HepG2 (cell line): ENCODE measurements around the gene IFITM10. TPM values are rescaled to one million over a fixed set of nuclear protein-coding genes. Genes with fewer than 3 reads are reported as not detected.

Experiments used
- ATAC-seq: fragments of 200-7000 bp; cut with Tn5 transposase; 3 replicates; pipeline ENCODE4 v1.9.1; 2020; ENCODE audit warnings: mild to moderate bottlenecking, moderate library complexity
- BruUV-seq: library from RNA; stranded (reverse); fragments of 400-500 nt; replicated peaks from 2 replicates; lab custom pipeline; 2021; lab: Mats Ljungman, UMichigan
- CTCF ChIA-PET: fragments of 300-600 bp; formaldehyde crosslinking; extraction: SDS; loops from one replicate; lab custom pipeline; 2021; ENCODE audit warnings: low total read pairs, inconsistent platforms, low intra/inter-chr PET ratio; lab: Yijun Ruan, JAX
- POLR2A ChIA-PET: fragments of 350-600 bp; sonication (Branson Sonifier 250); formaldehyde crosslinking; loops from one replicate; lab custom pipeline; 2020; ENCODE audit warnings: antibody characterized with exemption, inconsistent platforms; lab: Yijun Ruan, JAX
- DNase-seq: peaks from one replicate; pipeline ENCODE4 v3.0.0-alpha.2; 2015; ENCODE audit warnings: low spot score
- FAIRE-seq: peaks from 3 replicates; lab custom pipeline; 2011; peaks lifted over from hg19 to GRCh38; lab: Jason Lieb, UNC
- H2AFZ ChIP-seq: one replicate; pipeline ENCODE4 v1.6.1; 2011; ENCODE audit warnings: low read length, inconsistent platforms
- H3K27ac ChIP-seq: fragments of 300-600 bp; 3 replicates; pipeline ENCODE4 v1.8.0; 2011; ENCODE audit warnings: mixed run types, mild to moderate bottlenecking, mixed read lengths, low read length, inconsistent platforms; ENCODE audit not compliant: insufficient read depth; ENCODE audit errors: extremely low read length
- H3K27me3 ChIP-seq, 2 experiments: fragments of 200-600 bp in 1 of 2; 2 replicates in 1 of 2; 3 replicates in 1 of 2; pipeline versions ENCODE4 v1.6.0 to v1.8.0; 2011; ENCODE audit warnings: low read length in 2 of 2, mild to moderate bottlenecking in 2 of 2, moderate library complexity in 2 of 2, inconsistent platforms in 1 of 2; ENCODE audit not compliant: insufficient read depth in 2 of 2, control insufficient read depth in 1 of 2
- H3K36me3 ChIP-seq, 2 experiments: fragments of 200-600 bp in 1 of 2; replicated peaks in 1 of 2; 2 replicates in 1 of 2; 3 replicates in 1 of 2; pipeline versions ENCODE4 v1.5.1 to v1.8.0; 2011; ENCODE audit warnings: low read length in 2 of 2, inconsistent platforms in 1 of 2; ENCODE audit not compliant: insufficient read depth in 2 of 2, control insufficient read depth in 1 of 2
- H3K4me1 ChIP-seq: 2 replicates; pipeline ENCODE4 v1.5.1; 2012; ENCODE audit warnings: low read length, inconsistent platforms; ENCODE audit not compliant: insufficient read depth
- H3K4me2 ChIP-seq: 2 replicates; pipeline ENCODE4 v1.6.0; 2011; ENCODE audit warnings: low read depth, low read length, inconsistent platforms
- H3K4me3 ChIP-seq, 3 experiments: fragments of 200-600 bp in 1 of 3; sonication (generic), shearing (Covaris generic) in 1 of 3; replicated peaks in 1 of 3; 2 replicates each; pipeline ENCODE4 v1.5.1; 2011 to 2016; ENCODE audit warnings: low read length in 3 of 3, inconsistent platforms in 2 of 3, low read depth in 2 of 3, mild to moderate bottlenecking in 2 of 3, control low read depth in 1 of 3, mixed read lengths in 1 of 3; ENCODE audit not compliant: insufficient read depth in 1 of 3
- H3K79me2 ChIP-seq: one replicate; pipeline ENCODE4 v1.6.1; 2011; ENCODE audit warnings: low read length, inconsistent platforms; ENCODE audit not compliant: insufficient read depth
- H3K9ac ChIP-seq: 2 replicates; pipeline ENCODE4 v1.6.0; 2011; ENCODE audit warnings: mild to moderate bottlenecking, low read depth, low read length, inconsistent platforms; ENCODE audit not compliant: insufficient read depth
- H3K9me3 ChIP-seq: 2 replicates; pipeline ENCODE4 v1.5.1; 2012; ENCODE audit warnings: mild to moderate bottlenecking, low read length
- H4K20me1 ChIP-seq: 2 replicates; pipeline ENCODE4 v1.6.0; 2011; ENCODE audit warnings: inconsistent platforms, mild to moderate bottlenecking, low read length, moderate library complexity; ENCODE audit not compliant: insufficient read depth
- AGO2 ChIP-seq: fragments of 200-400 bp; formaldehyde crosslinking; optimal IDR thresholded peaks from 2 replicates; pipeline ENCODE3; 2017; ENCODE audit warnings: mild to moderate bottlenecking, low read depth, low read length, moderate library complexity
- ARID2 ChIP-seq: sonication (generic); formaldehyde crosslinking; IDR thresholded peaks from 2 replicates; pipeline ENCODE4 v1.8.1; 2022; ENCODE audit warnings: mild to moderate bottlenecking, missing genetic modification reagents, borderline replicate concordance
- BRD4 ChIP-seq: sonication (generic); formaldehyde crosslinking; IDR thresholded peaks from 2 replicates; pipeline ENCODE4 v1.4.0; 2020; ENCODE audit warnings: missing genetic modification reagents
- CREBL2 ChIP-seq: sonication (generic); formaldehyde crosslinking; IDR thresholded peaks from 2 replicates; pipeline ENCODE4 v1.8.1; 2023; ENCODE audit warnings: missing genetic modification reagents, mild to moderate bottlenecking, borderline replicate concordance
- GPN1 ChIP-seq: sonication (generic); formaldehyde crosslinking; IDR thresholded peaks from 2 replicates; pipeline ENCODE4 v1.5.1; 2020; ENCODE audit warnings: missing genetic modification reagents, borderline replicate concordance
- MXD1 ChIP-seq: sonication (generic); formaldehyde crosslinking; IDR thresholded peaks from 2 replicates; pipeline ENCODE4 v1.4.0; 2020; ENCODE audit warnings: mild to moderate bottlenecking, missing genetic modification reagents
- RBM22 ChIP-seq: fragments of 200-400 bp; formaldehyde crosslinking; optimal IDR thresholded peaks from 2 replicates; pipeline ENCODE3; 2017; ENCODE audit warnings: mild to moderate bottlenecking, low read length, moderate library complexity
- REL ChIP-seq: sonication (generic); formaldehyde crosslinking; conservative IDR thresholded peaks from 2 replicates; pipeline ENCODE4 v1.8.0; 2022; ENCODE audit warnings: mild to moderate bottlenecking, missing genetic modification reagents, moderate library complexity
- SNAPC4 ChIP-seq: sonication (generic); formaldehyde crosslinking; IDR thresholded peaks from 2 replicates; pipeline ENCODE4 v1.4.0; 2020; ENCODE audit warnings: mild to moderate bottlenecking, missing genetic modification reagents
- ZNF326 ChIP-seq: sonication (generic); formaldehyde crosslinking; IDR thresholded peaks from 2 replicates; pipeline ENCODE4 v1.4.0; 2020; ENCODE audit warnings: missing genetic modification reagents, borderline replicate concordance
- ZNF430 ChIP-seq: sonication (generic); formaldehyde crosslinking; IDR thresholded peaks from 2 replicates; pipeline ENCODE4 v1.9.0; 2021; ENCODE audit warnings: mild to moderate bottlenecking, missing genetic modification reagents
- ZNF484 ChIP-seq: sonication (generic); formaldehyde crosslinking; IDR thresholded peaks from 2 replicates; pipeline ENCODE4 v1.5.1; 2020; ENCODE audit warnings: mild to moderate bottlenecking, low read depth, missing genetic modification reagents, borderline replicate concordance
- WGBS: methylation state at CpG from one replicate; pipeline ENCODE4 v1.1.6; 2017; ENCODE audit warnings: low lambda C conversion rate; 5-methylcytosine and 5-hydroxymethylcytosine counted together
- in situ Hi-C: cut with HindIII; loops from 2 replicates; pipeline ENCODE4 v1.10.0; 2017; ENCODE audit warnings: low pct_unique_long_range_greater_than_20kb; ENCODE audit not compliant: extremely low pct_ligation_motif_present
- intact Hi-C: fragments of 100-400 bp; cut with micrococcal nuclease; formaldehyde crosslinking; loops from one replicate; pipeline ENCODE4 v1.10.0; 2022; ENCODE audit not compliant: unreplicated experiment
- polyA plus RNA-seq, 8 experiments: library from polyadenylated mRNA; depleted of rRNA in 3 of 8; stranded (reverse) in 7 of 8; unstranded in 1 of 8; fragments of >200 nt; fragmentation: Illumina TruSeq in 4 of 8; extraction: Trizol in 4 of 8; gene quantifications; 2 replicates each; pipeline versions ENCODE4 v1.2.1 to v1.2.3, GENCODE V29; 2011 to 2016; ENCODE audit warnings: low read depth in 4 of 8, missing spikeins in 1 of 8, mixed read lengths in 1 of 8; ENCODE audit not compliant: insufficient read depth in 1 of 8
- total RNA-seq, 5 experiments: library from RNA; depleted of rRNA; stranded (reverse); fragments of >200 nt; fragmentation: Illumina TruSeq; extraction: Trizol; gene quantifications; 2 replicates each; pipeline ENCODE4 v1.2.3, GENCODE V29; 2016; ENCODE audit warnings: low read depth in 1 of 5
- TF ChIP-seq, protein P1 (sequence below): sonication (generic); formaldehyde crosslinking; IDR thresholded peaks from 2 replicates; pipeline ENCODE4 v1.4.0; 2020; ENCODE audit warnings: missing genetic modification reagents, mild to moderate bottlenecking, borderline replicate concordance

IFITM10 gene
- total and polyA plus RNA-seq, 2 of the 13 experiments (the other 11 are each of a cell fraction or from before 2014, with no cell fraction given), result 0.09 to 0.13 TPM

DNA sequence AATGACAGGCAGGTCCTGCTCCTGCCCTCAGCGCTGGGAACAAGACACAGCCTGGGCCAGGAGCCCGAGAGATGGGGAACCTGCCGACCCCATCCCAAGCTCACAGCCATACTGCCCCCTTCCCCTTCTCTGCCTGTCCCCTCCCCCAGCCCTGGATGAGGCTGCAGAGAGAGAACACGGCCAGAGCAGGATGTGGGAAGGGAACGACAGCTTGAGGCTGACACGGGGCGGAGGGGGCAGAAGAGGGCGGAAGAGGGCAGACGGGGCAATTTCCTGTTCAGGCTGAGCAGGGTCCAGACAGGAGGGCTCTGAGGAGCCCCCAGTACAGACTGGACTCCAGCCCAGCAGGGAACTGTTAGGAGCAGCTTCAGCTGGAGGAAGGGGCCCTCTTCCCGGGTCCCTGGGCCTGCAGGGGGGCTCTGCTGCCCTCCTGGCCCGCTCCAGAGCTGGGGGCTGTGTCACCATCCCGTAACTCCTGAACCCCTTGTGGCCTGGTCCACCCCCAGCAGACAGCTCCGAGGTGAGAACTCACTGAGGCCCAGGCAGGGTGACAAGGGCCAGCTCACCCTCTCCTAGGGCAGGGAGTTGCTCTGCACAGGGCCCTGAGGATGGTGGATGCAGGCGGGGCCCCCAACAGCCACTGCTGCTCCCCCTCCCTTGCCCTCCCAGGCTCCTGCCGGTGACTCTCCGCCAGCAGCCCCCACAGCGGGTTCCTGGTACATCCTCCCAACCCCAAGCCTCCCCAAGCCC lies 7.6 kb upstream of the IFITM10 start:
- Histone ChIP-seq H3K9ac (no peak overlapping the region), H3K27ac (no peak overlapping the region), H3K36me3 (peaks cover 27 to 38% of the 10 kb centered on the region in 2 experiments; a peak in 4 of 5 replicates), H3K4me1 (peaks cover 31% of the 10 kb centered on the region), H3K27me3 (no peaks in the 10 kb centered on the region), H2AFZ (no peak overlapping the region), H3K4me2 (no peak overlapping the region), H3K79me2 (peaks cover 7% of the 10 kb centered on the region), H3K9me3 (no peaks in the 10 kb centered on the region), H4K20me1 (peaks cover 12% of the 10 kb centered on the region), H3K4me3 (no peak overlapping the region)
- in situ Hi-C loops (no loop called here), intact Hi-C loops (no loop called here)
- no peak for TF ChIP-seq BRD4 (CRISPR knock-in tag)
- TF ChIP-seq, protein P1, sequence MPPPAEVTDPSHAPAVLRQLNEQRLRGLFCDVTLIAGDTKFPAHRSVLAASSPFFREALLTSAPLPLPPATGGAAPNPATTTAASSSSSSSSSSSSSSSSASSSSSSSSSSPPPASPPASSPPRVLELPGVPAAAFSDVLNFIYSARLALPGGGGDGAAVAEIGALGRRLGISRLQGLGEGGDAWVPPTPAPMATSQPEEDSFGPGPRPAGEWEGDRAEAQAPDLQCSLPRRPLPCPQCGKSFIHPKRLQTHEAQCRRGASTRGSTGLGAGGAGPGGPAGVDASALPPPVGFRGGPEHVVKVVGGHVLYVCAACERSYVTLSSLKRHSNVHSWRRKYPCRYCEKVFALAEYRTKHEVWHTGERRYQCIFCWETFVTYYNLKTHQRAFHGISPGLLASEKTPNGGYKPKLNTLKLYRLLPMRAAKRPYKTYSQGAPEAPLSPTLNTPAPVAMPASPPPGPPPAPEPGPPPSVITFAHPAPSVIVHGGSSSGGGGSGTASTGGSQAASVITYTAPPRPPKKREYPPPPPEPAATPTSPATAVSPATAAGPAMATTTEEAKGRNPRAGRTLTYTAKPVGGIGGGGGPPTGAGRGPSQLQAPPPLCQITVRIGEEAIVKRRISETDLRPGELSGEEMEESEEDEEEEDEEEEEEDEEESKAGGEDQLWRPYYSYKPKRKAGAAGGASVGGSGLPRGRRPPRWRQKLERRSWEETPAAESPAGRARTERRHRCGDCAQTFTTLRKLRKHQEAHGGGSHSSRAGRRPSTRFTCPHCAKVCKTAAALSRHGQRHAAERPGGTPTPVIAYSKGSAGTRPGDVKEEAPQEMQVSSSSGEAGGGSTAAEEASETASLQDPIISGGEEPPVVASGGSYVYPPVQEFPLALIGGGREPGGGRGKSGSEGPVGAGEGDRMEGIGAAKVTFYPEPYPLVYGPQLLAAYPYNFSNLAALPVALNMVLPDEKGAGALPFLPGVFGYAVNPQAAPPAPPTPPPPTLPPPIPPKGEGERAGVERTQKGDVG, result no peak
- TF ChIP-seq ZNF430 (CRISPR knock-in tag), result no peak
- TF ChIP-seq RBM22, result no peak
- no peak for TF ChIP-seq SNAPC4 (CRISPR knock-in tag)
- no peak for TF ChIP-seq ARID2 (CRISPR knock-in tag)
- TF ChIP-seq AGO2, result no peak
- no peak for TF ChIP-seq CREBL2 (CRISPR knock-in tag)
- no peak for TF ChIP-seq GPN1 (CRISPR knock-in tag)
- TF ChIP-seq ZNF484 (CRISPR knock-in tag), result no peak
- TF ChIP-seq MXD1 (CRISPR knock-in tag), result no peak
- TF ChIP-seq REL, result no peak
- TF ChIP-seq ZNF326 (CRISPR knock-in tag), result no peak
- ATAC-seq (no peak), FAIRE-seq (no peak), DNase-seq (no peak)
- ChIA-PET POLR2A (no interaction called here), CTCF (no interaction called here)
- WGBS, result 90% methylated on average over 14 of the region's 17 CpGs
- no TSS peak for BruUV-seq
